OCI-M1 (cell line): ENCODE measurements around the gene IVNS1ABP.
"Not testable (repeated sequence)": the region's sequence is repeated elsewhere in the genome, so short reads cannot be mapped to it uniquely, and the experiment has no call there.

ENCODE experiments used
- DNase-seq: peaks from one replicate; lab custom pipeline; 2025; lab: John Stamatoyannopoulos, UW

The IVNS1ABP gene

DNA sequence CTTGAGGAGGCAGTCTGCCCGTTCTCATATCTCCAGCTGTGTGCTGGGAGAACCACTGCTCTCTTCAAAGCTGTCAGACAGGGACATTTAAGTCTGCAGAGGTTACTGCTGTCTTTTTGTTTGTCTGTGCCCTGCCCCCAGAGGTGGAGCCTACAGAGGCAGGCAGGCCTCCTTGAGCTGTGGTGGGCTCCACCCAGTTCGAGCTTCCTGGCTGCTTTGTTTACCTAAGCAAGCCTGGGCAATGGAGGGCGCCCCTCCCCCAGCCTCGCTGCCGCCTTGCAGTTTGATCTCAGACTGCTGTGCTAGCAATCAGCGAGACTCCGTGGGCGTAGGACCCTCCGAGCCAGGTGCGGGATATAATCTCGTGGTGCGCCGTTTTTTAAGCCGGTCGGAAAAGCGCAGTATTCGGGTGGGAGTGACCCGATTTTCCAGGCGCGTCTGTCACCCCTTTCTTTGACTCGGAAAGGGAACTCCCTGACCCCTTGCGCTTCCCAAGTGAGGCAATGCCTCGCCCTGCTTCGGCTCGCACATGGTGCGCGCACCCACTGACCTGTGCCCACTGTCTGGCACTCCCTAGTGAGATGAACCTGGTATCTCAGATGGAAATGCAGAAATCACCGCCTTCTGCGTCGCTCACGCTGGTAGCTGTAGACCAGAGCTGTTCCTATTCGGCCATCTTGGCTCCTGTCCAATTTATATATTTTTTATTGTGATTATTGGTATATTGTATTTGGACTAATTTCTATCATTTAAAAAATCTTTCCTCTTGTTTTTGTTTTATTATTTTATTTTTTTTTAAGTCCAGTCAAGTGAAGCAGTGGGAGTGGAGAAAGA is 59.7 kb downstream of the IVNS1ABP start:
- not testable (repeated sequence) for DNase-seq

DNA sequence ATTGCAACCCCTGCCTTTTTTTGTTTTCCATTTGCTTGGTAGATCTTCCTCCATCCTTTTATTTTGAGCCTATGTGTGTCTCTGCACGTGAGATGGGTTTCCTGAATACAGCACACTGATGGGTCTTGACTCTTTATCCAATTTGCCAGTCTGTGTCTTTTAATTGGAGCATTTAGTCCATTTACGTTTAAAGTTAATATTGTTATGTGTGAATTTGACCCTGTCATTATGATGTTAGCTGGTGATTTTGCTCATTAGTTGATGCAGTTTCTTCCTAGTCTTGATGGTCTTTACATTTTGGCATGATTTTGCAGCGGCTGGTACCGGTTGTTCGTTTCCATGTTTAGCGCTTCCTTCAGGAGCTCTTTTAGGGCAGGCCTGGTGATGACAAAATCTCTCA is 61.4 kb downstream of the IVNS1ABP start:
- DNase-seq = not testable (repeated sequence)

DNA sequence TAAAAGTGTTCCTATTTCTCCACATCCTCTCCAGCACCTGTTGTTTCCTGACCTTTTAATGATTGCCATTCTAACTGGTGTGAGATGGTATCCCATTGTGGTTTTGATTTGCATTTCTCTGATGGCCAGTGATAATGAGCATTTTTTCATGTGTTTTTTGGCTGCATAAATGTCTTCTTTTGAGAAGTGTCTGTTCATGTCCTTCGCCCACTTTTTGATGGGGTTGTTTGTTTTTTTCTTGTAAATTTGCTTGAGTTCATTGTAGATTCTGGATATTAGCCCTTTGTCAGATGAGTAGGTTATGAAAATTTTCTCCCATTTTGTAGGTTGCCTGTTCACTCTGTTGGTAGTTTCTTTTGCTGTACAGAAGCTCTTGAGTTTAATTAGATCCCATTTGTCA is 64.6 kb downstream of the IVNS1ABP start:
- not testable (repeated sequence) for DNase-seq

DNA sequence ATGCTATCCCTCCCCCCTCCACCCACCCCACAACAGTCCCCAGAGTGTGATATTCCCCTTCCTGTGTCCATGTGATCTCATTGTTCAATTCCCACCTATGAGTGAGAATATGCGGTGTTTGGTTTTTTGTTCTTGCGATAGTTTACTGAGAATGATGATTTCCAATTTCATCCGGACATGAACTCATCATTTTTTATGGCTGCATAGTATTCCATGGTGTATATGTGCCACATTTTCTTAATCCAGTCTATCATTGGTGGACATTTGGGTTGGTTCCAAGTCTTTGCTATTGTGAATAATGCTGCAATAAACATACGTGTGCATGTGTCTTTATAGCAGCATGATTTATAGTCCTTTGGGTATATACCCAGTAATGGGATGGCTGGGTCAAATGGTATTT is 65.1 kb downstream of the IVNS1ABP start:
- not testable (repeated sequence) for DNase-seq

DNA sequence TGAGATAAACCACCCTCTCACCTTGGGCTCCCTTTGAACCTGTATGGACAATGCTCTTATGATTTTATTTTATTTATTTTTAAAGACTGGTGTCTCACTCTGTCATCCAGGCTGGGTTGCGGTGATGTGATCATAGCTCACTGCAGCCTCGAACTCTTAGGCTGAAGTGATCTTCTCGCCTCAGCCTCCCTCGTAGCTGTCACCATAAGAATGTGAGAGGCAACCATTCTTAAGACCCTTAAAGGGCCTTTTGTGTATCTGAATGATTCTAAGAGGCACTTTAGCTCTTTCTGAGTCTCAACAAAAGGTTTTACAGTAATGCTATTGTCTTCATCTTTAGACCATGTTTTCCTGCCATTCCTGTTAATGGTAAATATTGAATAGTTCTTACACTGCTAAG is 67.0 kb downstream of the IVNS1ABP start:
- DNase-seq = no peak

DNA sequence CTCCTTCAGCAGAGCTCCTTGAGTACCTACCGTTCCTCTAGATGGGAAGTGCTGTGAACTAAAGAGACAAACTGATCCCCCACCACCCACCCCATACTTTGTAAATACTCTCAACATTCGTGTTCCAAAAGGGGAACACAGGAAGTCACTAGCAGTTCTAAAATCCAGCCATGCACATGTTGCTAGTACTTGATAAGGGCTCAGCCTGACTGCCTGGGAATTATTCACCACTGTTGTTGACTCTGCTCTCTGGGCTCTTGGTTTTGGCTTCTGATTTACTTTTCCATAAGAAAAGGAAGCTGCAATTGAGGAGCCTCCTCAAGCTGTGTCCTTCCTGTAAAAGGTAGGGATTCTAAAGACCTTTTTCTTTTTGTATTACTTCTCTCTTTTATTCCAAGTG is 67.5 kb downstream of the IVNS1ABP start:
- peak; percentile 81 for DNase-seq
